Measurements from ENCODE around the gene SLC7A8.

GRCh38 chr14:23102801-23103200 lies 80.7 kb downstream of the SLC7A8 start:
- TF ChIP-seq CTCF (IDR thresholded peaks at IDR 0.05): no peak
- TF ChIP-seq POLR2A (IDR thresholded peaks at IDR 0.05): no peak

Data from thyroid gland (tissue), 4 donors.